ENCODE results near the gene FOXP1. TPM values are rescaled to one million over a fixed set of nuclear protein-coding genes. Genes with fewer than 3 reads are reported as not detected.

Gene FOXP1
- total RNA-seq, 4 donors from 2014 or later: 181 to 225 (median 205) TPM

DNA sequence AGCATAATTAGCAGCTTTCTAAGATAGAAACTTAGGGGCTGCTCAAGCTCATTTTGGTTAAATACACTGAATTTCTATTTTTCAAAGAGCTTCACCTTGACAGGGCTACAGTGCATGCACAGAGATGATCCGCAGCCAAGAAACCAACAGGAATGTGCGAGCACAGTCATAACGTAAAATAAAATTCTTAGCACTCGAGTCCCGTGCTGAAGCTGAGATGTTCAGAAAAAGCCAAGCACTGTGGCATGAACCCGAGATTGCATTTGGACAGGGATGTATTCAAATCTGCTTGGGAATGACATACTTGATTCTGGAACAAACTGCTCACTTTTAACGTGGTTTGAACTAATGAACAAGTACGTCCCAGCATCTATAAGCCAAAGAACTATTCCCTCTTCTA lies 340.3 kb downstream of the FOXP1 start:
- Histone ChIP-seq H3K4me3 (peak overlapping the region; percentile 42 to 61 (median 54)), H3K9me3 (no peaks in the 10 kb centered on the region), H3K36me3 (no peaks in the 10 kb centered on the region), H3K27ac (replicated peaks in 1 of 4) (peak overlapping the region; percentile 79 to 86 (median 82)), H3K27me3 (no peaks in the 10 kb centered on the region), H3K4me1 (peaks cover 34 to 89% (median 80%) of the 10 kb centered on the region in 4 donors)
- no peak for DNase-seq (ENCODE audit: extremely low spot score)
- 52% methylated on average over 8 of the region's 8 CpGs for WGBS
- intact Hi-C loops (cut with DNase I): loop anchor here (5.0 kb wide), 1 partner anchor 111 kb away; no protein-coding TSS in a partner anchor
- no peak for TF ChIP-seq POLR2A (IDR thresholded peaks at IDR 0.05; ENCODE audit: low read depth)
- no peak for TF ChIP-seq EP300 (IDR thresholded peaks at IDR 0.05)
- TF ChIP-seq POLR2AphosphoS5 (IDR thresholded peaks at IDR 0.05): peak; percentile 58 to 79
- TF ChIP-seq, protein P1, sequence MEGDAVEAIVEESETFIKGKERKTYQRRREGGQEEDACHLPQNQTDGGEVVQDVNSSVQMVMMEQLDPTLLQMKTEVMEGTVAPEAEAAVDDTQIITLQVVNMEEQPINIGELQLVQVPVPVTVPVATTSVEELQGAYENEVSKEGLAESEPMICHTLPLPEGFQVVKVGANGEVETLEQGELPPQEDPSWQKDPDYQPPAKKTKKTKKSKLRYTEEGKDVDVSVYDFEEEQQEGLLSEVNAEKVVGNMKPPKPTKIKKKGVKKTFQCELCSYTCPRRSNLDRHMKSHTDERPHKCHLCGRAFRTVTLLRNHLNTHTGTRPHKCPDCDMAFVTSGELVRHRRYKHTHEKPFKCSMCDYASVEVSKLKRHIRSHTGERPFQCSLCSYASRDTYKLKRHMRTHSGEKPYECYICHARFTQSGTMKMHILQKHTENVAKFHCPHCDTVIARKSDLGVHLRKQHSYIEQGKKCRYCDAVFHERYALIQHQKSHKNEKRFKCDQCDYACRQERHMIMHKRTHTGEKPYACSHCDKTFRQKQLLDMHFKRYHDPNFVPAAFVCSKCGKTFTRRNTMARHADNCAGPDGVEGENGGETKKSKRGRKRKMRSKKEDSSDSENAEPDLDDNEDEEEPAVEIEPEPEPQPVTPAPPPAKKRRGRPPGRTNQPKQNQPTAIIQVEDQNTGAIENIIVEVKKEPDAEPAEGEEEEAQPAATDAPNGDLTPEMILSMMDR (IDR thresholded peaks at IDR 0.05): no peak

DNA sequence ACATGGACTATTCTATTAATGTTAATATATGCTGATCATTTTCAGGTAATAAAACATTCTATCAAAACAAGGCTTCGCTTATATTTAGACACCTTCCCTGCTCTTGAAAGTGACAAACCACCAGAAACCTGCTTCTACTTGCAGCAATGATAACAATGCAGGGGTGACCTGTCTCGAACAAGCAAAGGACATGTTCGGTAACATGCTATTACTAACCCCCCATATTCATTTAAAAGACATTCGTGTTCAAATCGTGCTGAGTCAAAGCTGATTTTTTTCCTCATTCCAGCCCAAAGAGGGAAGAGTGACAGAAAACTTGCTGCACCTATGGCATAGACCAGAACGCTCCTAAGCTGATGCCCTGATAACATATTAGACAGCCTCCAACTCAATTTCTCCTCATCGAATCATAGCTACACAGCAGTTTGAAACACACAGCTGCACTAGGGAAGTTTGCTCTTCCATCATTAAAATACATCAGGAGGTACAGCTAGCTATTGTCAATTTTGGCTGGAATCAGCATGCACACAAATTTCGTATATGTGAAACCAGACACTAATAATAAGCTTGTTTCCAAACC lies 341.5 kb downstream of the FOXP1 start:
- Histone ChIP-seq H3K4me3 (peak overlapping the region; percentile 23 to 61 (median 54)), H3K27ac (replicated peaks in 1 of 4) (peak overlapping the region; percentile 79 to 86 (median 82)), H3K4me1 (peaks cover 26 to 87% (median 76%) of the 10 kb centered on the region in 4 donors), H3K36me3 (no peaks in the 10 kb centered on the region), H3K9me3 (no peaks in the 10 kb centered on the region), H3K27me3 (no peaks in the 10 kb centered on the region)
- 52% methylated on average over 8 of the region's 8 CpGs for WGBS
- TF ChIP-seq, protein P1 (IDR thresholded peaks at IDR 0.05): no peak
- TF ChIP-seq POLR2AphosphoS5 (IDR thresholded peaks at IDR 0.05): no peak
- TF ChIP-seq POLR2A (IDR thresholded peaks at IDR 0.05; ENCODE audit: low read depth): no peak
- TF ChIP-seq EP300 (IDR thresholded peaks at IDR 0.05): no peak
- no peak for DNase-seq (ENCODE audit: extremely low spot score)
- intact Hi-C loops (cut with DNase I): loop anchor here (5.0 kb wide), 1 partner anchor 110 kb away; no protein-coding TSS in a partner anchor

DNA sequence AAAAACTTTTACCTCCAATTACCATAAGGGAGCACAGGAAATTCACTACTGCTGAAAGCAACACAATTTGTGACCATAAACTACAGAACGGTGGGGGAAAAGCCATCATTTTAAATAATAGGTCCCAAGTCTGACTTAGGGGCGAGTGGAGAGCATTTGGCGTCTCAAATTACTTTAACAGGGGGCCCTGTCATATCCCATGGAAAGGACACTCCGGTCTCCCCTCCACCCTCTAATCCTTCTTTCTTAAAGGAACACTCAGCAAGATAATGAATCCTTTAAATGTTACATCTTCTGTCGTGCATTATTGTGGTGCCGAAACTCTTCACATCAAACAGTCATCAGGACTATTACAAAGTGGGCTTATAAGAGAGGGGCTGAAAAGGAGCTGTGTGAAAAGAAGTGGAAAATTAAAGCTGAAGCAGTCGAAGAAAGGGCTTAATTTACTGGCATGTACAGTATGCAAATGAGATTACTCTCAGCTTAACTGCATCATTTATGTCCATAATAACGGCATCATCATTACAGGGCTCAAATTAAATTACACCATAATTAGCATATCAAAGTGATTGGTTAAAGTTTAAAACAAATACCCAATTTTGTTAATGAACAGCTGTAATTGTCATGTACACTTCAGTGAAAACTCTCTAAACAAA lies 342.2 kb downstream of the FOXP1 start:
- DNase-seq (ENCODE audit: extremely low spot score): no peak
- Histone ChIP-seq H3K4me3 (peak overlapping the region; percentile 8 to 61 (median 54)), H3K4me1 (peaks cover 25 to 80% (median 69%) of the 10 kb centered on the region in 4 donors), H3K36me3 (no peaks in the 10 kb centered on the region), H3K27ac (replicated peaks in 1 of 4) (peak overlapping the region; percentile 79 to 86 (median 82)), H3K9me3 (no peaks in the 10 kb centered on the region), H3K27me3 (no peaks in the 10 kb centered on the region)
- intact Hi-C loops (cut with DNase I): loop anchor here (5.0 kb wide), 1 partner anchor 109 kb away; no protein-coding TSS in a partner anchor
- TF ChIP-seq POLR2AphosphoS5 (IDR thresholded peaks at IDR 0.05): no peak
- no peak for TF ChIP-seq POLR2A (IDR thresholded peaks at IDR 0.05; ENCODE audit: low read depth)
- TF ChIP-seq, protein P1 (IDR thresholded peaks at IDR 0.05): no peak
- no peak for TF ChIP-seq EP300 (IDR thresholded peaks at IDR 0.05)
- WGBS: 37% methylated on average over 8 of the region's 8 CpGs

DNA sequence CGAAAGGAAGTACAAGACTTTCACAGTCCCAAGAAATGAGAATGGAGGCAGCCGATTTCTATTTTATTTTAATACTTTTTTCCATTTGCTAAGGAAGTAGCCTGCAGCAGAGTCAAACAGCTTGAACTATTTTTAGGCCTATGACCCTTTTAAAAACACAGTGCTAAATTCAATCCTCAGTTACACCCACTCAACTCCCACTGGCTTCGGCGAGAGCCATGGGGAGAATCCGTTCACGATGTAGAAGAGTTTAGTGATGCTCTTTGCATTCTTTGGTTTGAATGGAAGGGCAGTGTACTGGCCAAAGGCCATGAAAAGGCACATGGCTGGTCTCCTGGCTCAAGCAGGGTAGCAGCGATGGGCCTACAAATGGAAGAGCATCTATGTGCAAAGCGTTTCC lies 343.5 kb downstream of the FOXP1 start:
- Histone ChIP-seq H3K4me3 (no peak overlapping the region), H3K9me3 (no peaks in the 10 kb centered on the region), H3K27me3 (no peaks in the 10 kb centered on the region), H3K27ac (replicated peaks in 1 of 4) (peak overlapping the region; percentile 79 to 86 (median 82)), H3K4me1 (peaks cover 15 to 67% (median 58%) of the 10 kb centered on the region in 4 donors), H3K36me3 (no peaks in the 10 kb centered on the region)
- DNase-seq (ENCODE audit: extremely low spot score): no peak
- intact Hi-C loops (cut with DNase I): loop anchor here (5.0 kb wide), 1 partner anchor 108 kb away; no protein-coding TSS in a partner anchor
- TF ChIP-seq EP300 (IDR thresholded peaks at IDR 0.05): no peak
- WGBS: 50% methylated on average over 8 of the region's 8 CpGs

DNA sequence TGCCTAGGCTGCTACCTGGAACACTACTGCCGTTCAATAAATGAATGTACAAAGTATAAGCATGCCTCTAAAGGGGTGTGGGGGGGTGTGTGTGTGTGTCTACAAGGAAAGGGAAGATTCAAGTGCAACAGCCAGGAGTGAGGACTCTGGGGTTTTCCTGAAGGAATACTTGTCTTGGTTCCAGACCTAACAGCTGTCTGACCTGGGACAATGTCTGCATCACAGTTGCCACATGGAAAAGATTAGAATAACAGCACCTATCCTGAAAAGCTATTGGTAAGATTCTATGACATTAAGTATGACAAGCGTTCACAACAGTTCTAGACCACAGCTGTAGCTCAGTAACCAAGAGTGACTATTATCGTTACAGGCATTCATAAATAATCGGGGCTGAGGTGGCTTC lies 345.2 kb downstream of the FOXP1 start:
- H3K4me1 ChIP-seq: peaks cover 12 to 62% (median 47%) of the 10 kb centered on the region in 4 donors
- DNase-seq (ENCODE audit: extremely low spot score): no peak
- no peak overlapping the region for H3K4me3 ChIP-seq
- intact Hi-C loops (cut with DNase I): no loop called here
- no peaks in the 10 kb centered on the region for H3K36me3 ChIP-seq
- H3K27me3 ChIP-seq: no peaks in the 10 kb centered on the region
- H3K9me3 ChIP-seq: no peaks in the 10 kb centered on the region
- TF ChIP-seq POLR2AphosphoS5 (IDR thresholded peaks at IDR 0.05): no peak
- 55% methylated on average over 4 of the region's 4 CpGs for WGBS
- peak overlapping the region in 3 of 4 donors; percentile 79 to 86 (median 83) for H3K27ac ChIP-seq (replicated peaks in 1 of 4)

Data from esophagus muscularis mucosa (tissue), 4 donors.